A549 (cell line): Measurements from ENCODE around the gene NAA20. TPM values are rescaled to one million over a fixed set of nuclear protein-coding genes. Genes with fewer than 3 reads are reported as not detected.

Source experiments
- ATAC-seq, 2 experiments: fragments of 200-7000 bp in 1 of 2; fragments of >200 bp in 1 of 2; cut with Nextera tagmentation in 1 of 2; cut with Tn5 transposase in 1 of 2; 3 replicates each; pipeline versions ENCODE4 v1.8.0 to v1.9.1; 2018 to 2020; ENCODE audit warnings: mild to moderate bottlenecking in 1 of 2, moderate library complexity in 1 of 2
- CTCF ChIA-PET: fragments of 300-600 bp; sonication (Branson Sonifier 250); formaldehyde crosslinking; extraction: SDS; loops from one replicate; lab custom pipeline; 2021; ENCODE audit warnings: antibody characterized with exemption, inconsistent platforms; lab: Yijun Ruan, JAX
- POLR2A ChIA-PET: fragments of 350-600 bp; formaldehyde crosslinking; extraction: SDS; loops from one replicate; lab custom pipeline; 2021; ENCODE audit warnings: antibody characterized with exemption, inconsistent platforms; lab: Yijun Ruan, JAX
- DNase-seq, 2 experiments: peaks; one replicate each; pipeline versions ENCODE4 v3.0.0 to v3.0.0-alpha.2; 2011 to 2016; ENCODE audit warnings: low read depth in 1 of 2, low spot score in 1 of 2
- FAIRE-seq: peaks from 2 replicates; lab custom pipeline; 2011; peaks lifted over from hg19 to GRCh38; lab: Jason Lieb, UNC
- H3K27ac ChIP-seq, 2 experiments: fragments of >200 bp; sonication (Bioruptor Twin); formaldehyde crosslinking; 3 replicates each; pipeline ENCODE4 v1.5.1; 2016 to 2017
- H3K4me1 ChIP-seq: fragments of >200 bp; sonication (Bioruptor Twin); formaldehyde crosslinking; 3 replicates; pipeline ENCODE4 v1.6.1; 2016
- H3K4me2 ChIP-seq: fragments of >200 bp; sonication (Bioruptor Twin); formaldehyde crosslinking; 3 replicates; pipeline ENCODE4 v1.6.1; 2016
- H3K4me3 ChIP-seq: fragments of >200 bp; sonication (Bioruptor Twin); formaldehyde crosslinking; 3 replicates; pipeline ENCODE4 v1.5.1; 2016
- H3K9me3 ChIP-seq: fragments of >200 bp; sonication (Bioruptor Twin); formaldehyde crosslinking; 3 replicates; pipeline ENCODE4 v1.6.1; 2016
- CBX2 ChIP-seq: fragments of 200-600 bp; sonication (generic); IDR thresholded peaks from 2 replicates; pipeline ENCODE4 v1.6.1; 2016; ENCODE audit warnings: low read depth, mild to moderate bottlenecking, borderline replicate concordance
- CEBPB ChIP-seq, 2 experiments: fragments of >200 bp in 1 of 2; sonication (Bioruptor Twin) in 1 of 2; formaldehyde crosslinking in 1 of 2; IDR thresholded peaks; 2 replicates each; pipeline ENCODE4 v1.6.1; 2012 to 2016
- CHD4 ChIP-seq: fragments of 200-600 bp; sonication (generic); IDR thresholded peaks from 2 replicates; pipeline ENCODE4 v1.6.1; 2016; ENCODE audit warnings: antibody characterized with exemption, mild to moderate bottlenecking, borderline replicate concordance
- EP300 ChIP-seq, 2 experiments: fragments of >200 bp; sonication (Bioruptor Twin); formaldehyde crosslinking; IDR thresholded peaks; 2 replicates in 1 of 2; 3 replicates in 1 of 2; pipeline ENCODE4 v1.6.1; 2016 to 2017
- FOSL2 ChIP-seq, 2 experiments: fragments of 450-650 bp in 1 of 2; fragments of >200 bp in 1 of 2; sonication (Bioruptor Twin) in 1 of 2; formaldehyde crosslinking; IDR thresholded peaks; 2 replicates each; pipeline versions ENCODE4 v1.5.0 to v1.6.1; 2016 to 2020; ENCODE audit warnings: mild to moderate bottlenecking in 1 of 2, moderate library complexity in 1 of 2
- HEYL ChIP-seq: fragments of 250-450 bp; sonication (Bioruptor Pico); IDR thresholded peaks from 2 replicates; pipeline ENCODE4 v1.8.0; 2021; ENCODE audit warnings: mild to moderate bottlenecking, moderate library complexity
- HOXB13 ChIP-seq: fragments of 250-450 bp; sonication (Bioruptor Pico); IDR thresholded peaks from 2 replicates; pipeline ENCODE4 v1.5.0; 2020; ENCODE audit warnings: low read depth, mild to moderate bottlenecking, moderate library complexity
- HOXB5 ChIP-seq: fragments of 250-450 bp; sonication (Bioruptor Pico); IDR thresholded peaks from 2 replicates; pipeline ENCODE4 v1.5.0; 2020; ENCODE audit warnings: mild to moderate bottlenecking, moderate library complexity
- JUNB ChIP-seq: fragments of >200 bp; sonication (Bioruptor Twin); formaldehyde crosslinking; IDR thresholded peaks from 2 replicates; pipeline ENCODE4 v1.6.1; 2016
- KDM5A ChIP-seq: fragments of 200-600 bp; sonication (generic); IDR thresholded peaks from 2 replicates; pipeline ENCODE4 v1.6.1; 2016; ENCODE audit warnings: antibody characterized with exemption, mild to moderate bottlenecking
- MAZ ChIP-seq: fragments of 150-350 bp; IDR thresholded peaks from 2 replicates; pipeline ENCODE4 v1.6.1; 2014; ENCODE audit warnings: antibody characterized with exemption, low read depth, low read length, borderline replicate concordance
- NPAS2 ChIP-seq: fragments of 250-450 bp; sonication (Bioruptor Pico); IDR thresholded peaks from 2 replicates; pipeline ENCODE4 v1.8.0; 2022; ENCODE audit warnings: mild to moderate bottlenecking, moderate library complexity, borderline replicate concordance
- NR3C1 ChIP-seq: fragments of >200 bp; sonication (Bioruptor Twin); formaldehyde crosslinking; IDR thresholded peaks from 3 replicates; pipeline ENCODE4 v1.6.1; 2017
- POLR2AphosphoS2 ChIP-seq: conservative IDR thresholded peaks from 2 replicates; pipeline ENCODE4 v1.6.1; 2012; ENCODE audit warnings: low read length, improper control_type of control experiment, inconsistent platforms
- RCOR1 ChIP-seq: fragments of 150-350 bp; IDR thresholded peaks from 2 replicates; pipeline ENCODE4 v1.6.1; 2014; ENCODE audit warnings: antibody characterized with exemption, low read length, low read depth
- RFX5 ChIP-seq: fragments of 450-650 bp; IDR thresholded peaks from 2 replicates; pipeline ENCODE4 v1.7.1; 2014; ENCODE audit warnings: antibody characterized with exemption, mild to moderate bottlenecking, moderate library complexity
- RNF2 ChIP-seq: fragments of 200-600 bp; sonication (generic); IDR thresholded peaks from 2 replicates; pipeline ENCODE4 v1.6.1; 2016; ENCODE audit warnings: low read depth, mild to moderate bottlenecking, antibody characterized with exemption, moderate library complexity, borderline replicate concordance
- TP53 ChIP-seq: fragments of 250-450 bp; sonication (Bioruptor Pico); IDR thresholded peaks from 2 replicates; pipeline ENCODE4 v1.5.0; 2021; ENCODE audit warnings: mild to moderate bottlenecking, moderate library complexity
- ZSCAN20 ChIP-seq: fragments of 250-450 bp; sonication (Bioruptor Pico); IDR thresholded peaks from 2 replicates; pipeline ENCODE4 v1.8.0; 2022; ENCODE audit warnings: mild to moderate bottlenecking, moderate library complexity
- WGBS: methylation state at CpG from one replicate; pipeline ENCODE4 v1.1.6; 2017; ENCODE audit errors: missing lambda C conversion rate; 5-methylcytosine and 5-hydroxymethylcytosine counted together
- polyA plus RNA-seq, 4 experiments: library from polyadenylated mRNA; depleted of rRNA in 3 of 4; stranded (reverse); fragments of >200 nt; fragmentation: RNase III in 1 of 4; extraction: RNeasy Plus Mini Kit Qiagen cat#74134 plus additional on column Dnase treatment in 1 of 4; gene quantifications; 2 replicates in 3 of 4; 3 replicates in 1 of 4; pipeline ENCODE4 v1.2.3, GENCODE V29; 2011 to 2017
- TF ChIP-seq, protein P1 (sequence below): IDR thresholded peaks from 2 replicates; pipeline ENCODE4 v1.6.1; 2012
- TF ChIP-seq, protein P2 (sequence below): IDR thresholded peaks from 2 replicates; pipeline ENCODE4 v1.6.1; 2012; ENCODE audit warnings: low read depth, borderline replicate concordance

The NAA20 gene
- polyA plus RNA-seq, 2 of the 4 experiments (the other 2 are of a cell fraction) = 175 to 219 TPM

DNA sequence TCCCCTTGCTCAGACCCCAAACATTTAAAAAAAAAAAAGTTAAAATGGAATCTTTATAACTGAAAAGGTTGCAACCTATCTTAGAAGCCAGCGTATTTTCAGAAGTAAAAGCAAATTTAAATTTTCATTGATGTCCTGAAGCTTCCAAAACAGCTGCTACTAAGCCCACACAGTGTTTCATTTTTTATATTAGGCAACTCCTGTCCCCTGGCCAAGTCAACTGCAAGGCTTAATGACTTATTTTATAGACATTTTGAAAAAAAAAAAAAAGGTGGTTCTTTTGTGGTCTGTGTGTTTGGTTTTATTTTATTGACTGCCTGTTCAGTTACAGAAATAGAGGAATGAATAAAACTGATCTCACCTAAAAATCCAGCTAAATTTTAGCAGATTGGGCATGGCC is 48.2 kb downstream of the NAA20 start:
- Histone ChIP-seq H3K4me1 (no peaks in the 10 kb centered on the region), H3K9me3 (no peaks in the 10 kb centered on the region), H3K4me2 (no peak overlapping the region), H3K27ac (no peak overlapping the region), H3K4me3 (no peak overlapping the region)
- TF ChIP-seq RCOR1 (no peak), RFX5 (no peak), POLR2AphosphoS2 (no peak), CHD4 (no peak), HEYL (no peak), MAZ (no peak), TP53 (no peak), ZSCAN20 (no peak), HOXB5 (CRISPR knock-in tag) (no peak), NPAS2 (CRISPR knock-in tag) (no peak), CBX2 (no peak), EP300 (IDR thresholded peaks at IDR 0.05) (no peak), JUNB (no peak), CEBPB (IDR thresholded peaks at IDR 0.05) (no peak), FOSL2 (IDR thresholded peaks at IDR 0.05) (no peak), FOSL2 (CRISPR knock-in tag; IDR thresholded peaks at IDR 0.05) (no peak), NR3C1 (no peak), RNF2 (no peak), KDM5A (no peak)
- TF ChIP-seq, protein P1, sequence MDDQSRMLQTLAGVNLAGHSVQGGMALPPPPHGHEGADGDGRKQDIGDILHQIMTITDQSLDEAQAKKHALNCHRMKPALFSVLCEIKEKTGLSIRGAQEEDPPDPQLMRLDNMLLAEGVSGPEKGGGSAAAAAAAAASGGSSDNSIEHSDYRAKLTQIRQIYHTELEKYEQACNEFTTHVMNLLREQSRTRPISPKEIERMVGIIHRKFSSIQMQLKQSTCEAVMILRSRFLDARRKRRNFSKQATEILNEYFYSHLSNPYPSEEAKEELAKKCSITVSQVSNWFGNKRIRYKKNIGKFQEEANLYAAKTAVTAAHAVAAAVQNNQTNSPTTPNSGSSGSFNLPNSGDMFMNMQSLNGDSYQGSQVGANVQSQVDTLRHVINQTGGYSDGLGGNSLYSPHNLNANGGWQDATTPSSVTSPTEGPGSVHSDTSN = no peak
- TF ChIP-seq, protein P2, sequence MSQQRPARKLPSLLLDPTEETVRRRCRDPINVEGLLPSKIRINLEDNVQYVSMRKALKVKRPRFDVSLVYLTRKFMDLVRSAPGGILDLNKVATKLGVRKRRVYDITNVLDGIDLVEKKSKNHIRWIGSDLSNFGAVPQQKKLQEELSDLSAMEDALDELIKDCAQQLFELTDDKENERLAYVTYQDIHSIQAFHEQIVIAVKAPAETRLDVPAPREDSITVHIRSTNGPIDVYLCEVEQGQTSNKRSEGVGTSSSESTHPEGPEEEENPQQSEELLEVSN = no peak
- ChIA-PET POLR2A (interaction anchor here (0.7 kb wide), 1 partner anchor 13 kb away, joined by 5 read pairs; the partner anchor contains the start of genes CFAP61 and CRNKL1), CTCF (interaction anchor here (1.0 to 2.4 kb wide), 3 partner anchors 8 to 528 kb away, joined by 3 to 6 read pairs (median 5); no protein-coding TSS in a partner anchor)
- WGBS = 34% methylated on average over 1 of the region's 1 CpG
- ATAC-seq (no peak), FAIRE-seq (no peak), DNase-seq (no peak)

DNA sequence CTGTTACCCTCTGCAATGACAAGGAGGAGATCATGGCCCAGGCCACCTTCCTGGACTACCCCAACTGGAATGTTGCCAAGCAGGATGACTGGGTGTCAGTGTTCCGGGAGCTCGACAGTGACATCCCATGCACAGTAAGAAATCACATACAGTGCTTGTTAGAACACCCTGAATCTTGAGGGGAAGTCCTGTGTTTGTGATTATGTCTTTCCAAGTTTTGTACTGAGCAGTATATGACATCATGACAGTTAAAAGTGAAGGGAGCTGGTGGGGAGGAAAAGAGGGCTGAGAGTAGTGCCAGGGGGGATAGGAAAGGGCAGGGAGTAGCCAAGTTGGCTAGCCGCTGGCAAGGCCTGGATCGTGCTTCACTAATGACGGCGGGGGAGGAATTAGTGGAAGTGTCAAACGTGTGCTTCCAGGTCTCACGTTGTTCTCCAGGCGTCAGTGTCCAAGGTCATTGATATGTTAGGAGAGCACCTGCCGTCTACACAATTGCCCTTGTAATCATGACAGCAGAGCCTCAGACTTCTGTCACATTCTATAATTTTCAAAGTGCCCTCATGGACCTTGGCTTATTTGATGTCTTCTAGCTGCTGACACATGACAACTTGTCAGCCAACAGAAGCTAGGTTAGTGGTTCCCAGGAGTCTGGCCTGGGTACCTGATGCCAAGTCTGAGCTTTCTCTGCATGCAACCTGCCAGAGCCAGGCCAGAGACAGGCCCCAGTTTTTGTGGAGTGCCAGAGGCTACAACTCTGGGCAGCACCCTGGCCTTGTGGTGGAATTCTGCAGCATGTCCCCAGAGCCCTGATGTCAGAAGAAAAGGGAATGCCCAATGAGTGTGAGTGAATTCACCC is 53.9 kb downstream of the NAA20 start:
- whole genome bisulfite sequencing = 74% methylated on average over 10 of the region's 10 CpGs
- no peak for FAIRE-seq
- POLR2A ChIA-PET = no interaction called here
- ATAC-seq = no peak
- Histone ChIP-seq H3K4me1 (0 out of 3 replicates have a peak, but pooled peaks cover 4% of the 10 kb centered on the region), H3K27ac (no peak overlapping the region)
- TF ChIP-seq JUNB (no peak), MAZ (no peak)
- TF ChIP-seq, all 56 proteins: peak for 0
- no peak for DNase-seq
- Histone ChIP-seq H3K4me2 (no peak overlapping the region), H3K9me3 (no peaks in the 10 kb centered on the region), H3K4me3 (no peak overlapping the region)
- CTCF ChIA-PET = interaction anchor here (1.1 to 5.3 kb wide), 3 partner anchors 12 to 522 kb away, joined by 6 to 35 read pairs (median 7); no protein-coding TSS in a partner anchor

DNA sequence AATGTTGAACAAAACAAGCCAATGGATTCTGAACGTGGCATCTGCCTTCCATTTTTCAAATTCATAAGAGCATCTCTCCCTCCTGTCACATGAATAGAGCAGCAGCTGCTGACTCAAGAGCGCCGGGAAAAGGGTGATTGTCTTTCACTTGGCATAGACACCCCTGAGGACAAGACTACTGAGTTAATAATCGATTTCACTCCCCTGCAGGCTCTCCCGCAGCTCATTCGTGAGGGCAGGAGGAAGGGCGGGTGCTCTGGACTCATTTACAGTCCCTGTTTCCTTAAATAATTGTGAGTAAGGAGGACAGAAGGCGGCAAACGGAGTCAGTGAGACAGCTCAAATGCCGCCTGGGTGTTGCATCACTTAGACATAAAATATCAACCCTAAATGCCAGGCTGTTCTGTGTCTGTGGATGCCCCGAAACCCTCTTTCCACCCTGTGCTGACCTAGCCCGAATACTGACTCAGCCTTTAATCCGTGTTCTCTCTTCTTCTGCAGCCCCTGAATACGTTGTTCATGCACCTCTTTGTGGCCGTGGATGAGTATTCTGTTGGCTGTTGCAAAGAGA is 56.7 kb downstream of the NAA20 start:
- 0 out of 3 replicates have a peak, but pooled peaks cover 4% of the 10 kb centered on the region for H3K4me1 ChIP-seq
- no peak overlapping the region for H3K4me3 ChIP-seq
- FAIRE-seq (no peak), DNase-seq (no peak), ATAC-seq (peak; percentile 19 to 43; a peak in 5 of 6 replicates)
- no peaks in the 10 kb centered on the region for H3K9me3 ChIP-seq
- CTCF ChIA-PET = interaction anchor here (0.7 to 5.3 kb wide), 4 partner anchors 9 to 16 kb away, joined by 3 to 35 read pairs (median 5); no protein-coding TSS in a partner anchor
- POLR2A ChIA-PET = no interaction called here
- H3K27ac ChIP-seq = no peak overlapping the region; a peak in 1 of 6 replicates
- TF ChIP-seq CEBPB (IDR thresholded peaks at IDR 0.05) (0 out of 4 replicates have a peak, but pooled peaks of 1 of the 2 experiments have one; percentile 7), HOXB13 (CRISPR knock-in tag) (no peak)
- 19% methylated on average over 15 of the region's 15 CpGs for WGBS
- peak overlapping the region; percentile 58 for H3K4me2 ChIP-seq
